ENCODE measurements around the gene DKK1.

Gene DKK1, protein sequence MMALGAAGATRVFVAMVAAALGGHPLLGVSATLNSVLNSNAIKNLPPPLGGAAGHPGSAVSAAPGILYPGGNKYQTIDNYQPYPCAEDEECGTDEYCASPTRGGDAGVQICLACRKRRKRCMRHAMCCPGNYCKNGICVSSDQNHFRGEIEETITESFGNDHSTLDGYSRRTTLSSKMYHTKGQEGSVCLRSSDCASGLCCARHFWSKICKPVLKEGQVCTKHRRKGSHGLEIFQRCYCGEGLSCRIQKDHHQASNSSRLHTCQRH

GRCh38 chr10:52313933-52314821 is at the start of gene DKK1:
Gene DKK1, plus strand, starts transcription at chr10:52314281. Its CDS starts 154 bp downstream, at chr10:52314435.
- DNase-seq (ENCODE audit: low spot score): peak; percentile 14

- DNase-seq (ENCODE audit: low spot score): no peak
Measured at GRCh38 chr10:52265131-52265926, 48.8 kb upstream of the DKK1 start.

GRCh38 chr10:52266858-52267257 is 47.2 kb upstream of the DKK1 start:
- no peak for DNase-seq (ENCODE audit: low spot score)

DNA sequence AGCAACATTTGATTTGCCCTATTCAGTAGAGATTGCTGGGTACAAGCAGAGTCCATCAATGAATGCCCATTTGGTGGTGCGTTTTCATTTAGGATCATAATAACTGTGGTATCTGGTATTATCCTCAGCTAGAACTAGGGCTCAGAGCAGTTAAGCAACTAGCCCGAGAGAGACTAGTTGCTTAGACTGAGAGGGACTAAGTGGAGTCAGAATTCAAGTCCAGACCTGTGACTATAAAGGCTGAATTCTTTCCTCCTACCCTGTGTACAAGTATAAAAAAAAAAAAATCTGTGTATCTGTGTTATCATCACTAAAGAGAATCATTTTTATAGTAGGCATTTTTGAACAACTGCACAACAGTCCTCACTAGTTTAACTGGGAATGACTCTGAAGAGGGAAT is 45.3 kb upstream of the DKK1 start:
- no peak for DNase-seq (ENCODE audit: low spot score)

- no peak for DNase-seq (ENCODE audit: low spot score)
Measured at GRCh38 chr10:52269233-52269632, 44.8 kb upstream of the DKK1 start.

- DNase-seq (ENCODE audit: low spot score): no peak
Measured at GRCh38 chr10:52276163-52276562, 37.9 kb upstream of the DKK1 start.

- no peak for DNase-seq (ENCODE audit: low spot score)
Measured at GRCh38 chr10:52276986-52277385, 37.1 kb upstream of the DKK1 start.

- DNase-seq (ENCODE audit: low spot score): no peak
Measured at GRCh38 chr10:52279546-52279945, 34.5 kb upstream of the DKK1 start.

DNA sequence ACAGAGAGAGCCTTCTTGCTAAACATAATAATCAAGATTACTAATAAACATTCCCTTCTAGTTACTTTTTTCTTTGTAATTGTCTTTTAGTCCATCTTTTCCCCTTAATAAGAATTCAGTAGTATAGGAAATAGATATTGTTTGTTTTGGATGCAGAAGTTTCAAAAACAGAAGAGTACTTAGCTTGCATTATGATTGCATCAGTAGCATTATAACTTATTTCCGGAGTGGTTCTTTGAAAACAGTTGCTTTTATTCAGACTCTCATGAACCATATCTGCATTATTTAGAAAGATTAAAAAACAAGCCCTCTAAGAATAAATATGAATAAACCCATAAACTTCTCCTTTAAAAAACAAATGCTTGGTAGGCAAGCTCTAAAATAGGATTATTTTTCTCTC is 34.0 kb upstream of the DKK1 start:
- DNase-seq (ENCODE audit: low spot score): no peak

DNA sequence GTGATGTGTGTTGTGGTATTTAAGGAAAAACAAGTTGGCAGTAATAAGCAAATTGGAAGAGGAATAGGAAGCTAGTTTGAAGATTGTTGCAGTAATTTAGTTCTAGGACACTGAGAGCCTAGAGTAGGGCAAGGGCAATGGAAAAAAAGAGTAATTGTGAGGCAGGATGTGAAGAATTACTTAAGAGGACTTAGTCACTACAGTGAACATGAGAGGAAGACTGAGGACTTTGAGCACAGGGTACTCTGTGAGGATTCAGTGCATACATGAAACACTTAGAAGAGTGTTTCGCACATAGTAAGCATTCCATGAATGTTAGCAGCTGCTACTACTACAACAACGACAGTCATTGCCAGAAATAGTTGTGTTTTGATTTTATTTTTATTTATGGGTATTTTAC is 30.9 kb upstream of the DKK1 start:
- DNase-seq (ENCODE audit: low spot score): no peak

- no peak for DNase-seq (ENCODE audit: low spot score)
Measured at GRCh38 chr10:52284416-52285013, 29.6 kb upstream of the DKK1 start.

- DNase-seq (ENCODE audit: low spot score): no peak
Measured at GRCh38 chr10:52287866-52288265, 26.2 kb upstream of the DKK1 start.

DNA sequence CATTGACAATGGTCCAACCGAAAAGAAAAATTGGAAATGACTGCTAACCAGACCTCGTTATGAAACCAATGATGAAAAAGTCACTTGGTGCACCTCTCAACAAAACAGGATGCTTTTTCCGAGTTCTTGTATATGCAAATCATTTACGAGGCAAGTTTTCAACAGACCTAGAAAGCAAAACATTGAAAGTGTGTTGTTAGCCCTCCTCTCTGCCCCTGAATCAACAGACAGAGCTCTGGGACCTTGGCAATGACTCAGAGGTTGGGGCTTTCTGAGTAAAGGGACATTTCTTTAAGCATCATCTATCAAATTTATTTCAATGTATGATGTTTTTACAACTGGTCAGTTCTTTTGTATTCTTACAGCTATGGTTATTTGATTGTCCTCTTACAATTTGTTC is 16.3 kb upstream of the DKK1 start:
- no peak for DNase-seq (ENCODE audit: low spot score)

GRCh38 chr10:52300599-52301277 is 13.3 kb upstream of the DKK1 start:
- no peak for DNase-seq (ENCODE audit: low spot score)

GRCh38 chr10:52308251-52309031 is 5.6 kb upstream of the DKK1 start:
- peak; percentile 29 for DNase-seq (ENCODE audit: low spot score)

DNA sequence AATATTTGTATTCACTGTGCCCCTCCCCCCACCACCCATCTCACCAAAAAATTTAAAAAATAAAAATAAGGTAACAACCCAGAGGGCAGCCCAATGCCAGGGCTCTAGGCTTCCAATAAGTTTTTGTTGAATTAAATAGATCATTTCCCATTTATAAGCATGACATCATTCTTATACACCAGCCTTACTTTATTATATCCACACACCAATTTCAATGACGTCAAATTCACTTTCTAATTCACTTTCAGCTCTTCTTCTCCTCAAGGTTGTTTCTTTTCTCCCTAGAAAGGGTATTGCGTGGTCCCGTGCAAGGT is 1.2 kb upstream of the DKK1 start:
- no peak for DNase-seq (ENCODE audit: low spot score)

- DNase-seq (ENCODE audit: low spot score): no peak
Measured at GRCh38 chr10:52313256-52313932, 687 bp upstream of the DKK1 start.

DNA sequence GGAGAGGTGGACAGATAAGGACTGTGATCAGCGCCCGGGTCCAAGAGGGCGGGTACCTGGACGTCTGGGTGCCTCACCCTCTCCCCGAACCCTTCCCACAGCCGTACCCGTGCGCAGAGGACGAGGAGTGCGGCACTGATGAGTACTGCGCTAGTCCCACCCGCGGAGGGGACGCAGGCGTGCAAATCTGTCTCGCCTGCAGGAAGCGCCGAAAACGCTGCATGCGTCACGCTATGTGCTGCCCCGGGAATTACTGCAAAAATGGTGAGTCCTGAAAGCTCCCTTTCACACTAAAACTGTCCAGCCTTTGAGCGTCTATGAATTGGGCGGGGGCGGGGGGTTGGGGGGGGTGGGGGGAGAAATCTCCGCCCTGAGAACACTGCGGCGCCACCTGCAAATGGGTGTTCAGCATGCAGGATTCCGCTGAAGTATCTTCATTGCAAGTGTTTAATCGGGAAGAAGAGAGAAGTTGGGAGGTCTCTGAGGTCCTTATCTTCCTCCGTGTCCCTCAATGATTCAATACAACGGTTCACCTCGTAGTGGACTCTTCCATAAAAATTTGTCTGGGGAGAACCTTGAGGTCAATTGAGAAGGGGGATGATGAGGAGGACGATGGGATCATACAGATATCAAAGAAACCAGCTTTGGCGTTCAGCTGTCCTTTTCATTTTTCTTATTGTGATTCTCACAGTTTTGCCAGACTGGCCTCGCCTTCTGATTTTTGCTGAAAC is 906 bp downstream of the DKK1 start:
- DNase-seq (ENCODE audit: low spot score): no peak

DNA sequence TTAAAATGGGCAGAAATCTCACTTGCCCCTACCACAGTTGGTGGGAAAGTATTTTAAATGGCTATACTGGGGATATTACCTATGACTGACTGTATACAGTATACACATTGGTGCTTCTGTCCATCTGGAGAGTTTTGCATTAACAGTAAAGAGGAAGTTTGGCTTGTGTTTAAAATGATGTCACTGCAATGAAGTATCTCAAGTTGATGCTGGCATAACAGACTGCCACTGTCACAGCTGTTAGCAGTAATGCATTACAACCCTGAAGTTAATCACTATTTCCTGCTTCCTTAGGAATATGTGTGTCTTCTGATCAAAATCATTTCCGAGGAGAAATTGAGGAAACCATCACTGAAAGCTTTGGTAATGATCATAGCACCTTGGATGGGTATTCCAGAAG is 1.9 kb downstream of the DKK1 start:
- DNase-seq (ENCODE audit: low spot score): no peak

GRCh38 chr10:52316500-52316899 is 2.4 kb downstream of the DKK1 start:
- no peak for DNase-seq (ENCODE audit: low spot score)
